Breast epithelium (tissue), 4 donors: Measurements from ENCODE around the gene ATP9A. TPM values are rescaled to one million over a fixed set of nuclear protein-coding genes. Genes with fewer than 3 reads are reported as not detected.

ENCODE experiments used
- DNase-seq, 2 donors: peaks; one replicate each; pipeline ENCODE4 v3.0.0-alpha.2; 2019; ENCODE audit warnings: low spot score in 2 of 2
- H3K27ac ChIP-seq, 2 donors: fragments of 200-600 bp; sonication (generic) in 1 of 2; one replicate each; pipeline ENCODE4 v1.5.1; 2016 to 2019; ENCODE audit warnings: mild to moderate bottlenecking in 1 of 2
- H3K27me3 ChIP-seq, 2 donors: fragments of 200-600 bp; sonication (generic) in 1 of 2; one replicate each; pipeline versions ENCODE4 v1.5.1 to v1.6.0; 2017 to 2019; ENCODE audit warnings: control low read depth in 1 of 2, mild to moderate bottlenecking in 1 of 2
- H3K36me3 ChIP-seq: fragments of 200-600 bp; one replicate; pipeline ENCODE4 v1.5.1; 2019
- H3K4me1 ChIP-seq, 2 donors: fragments of 200-600 bp; sonication (generic); one replicate each; pipeline ENCODE4 v1.5.1; 2016 to 2019; ENCODE audit warnings: control low read depth in 1 of 2
- H3K4me3 ChIP-seq, 3 donors: fragments of 200-600 bp; sonication (generic); 1 replicate in 2 of 3; 2 replicates in 1 of 3; pipeline ENCODE4 v1.5.1; 2016 to 2019; ENCODE audit warnings: mild to moderate bottlenecking in 3 of 3, moderate library complexity in 2 of 3
- H3K9me3 ChIP-seq, 2 donors: fragments of 200-600 bp; sonication (generic) in 1 of 2; one replicate each; pipeline ENCODE4 v1.5.1; 2016 to 2019; ENCODE audit warnings: control low read depth in 1 of 2
- POLR2A ChIP-seq: fragments of 450-650 bp; IDR thresholded peaks from one replicate; pipeline ENCODE4 v1.6.1; 2016; ENCODE audit warnings: antibody characterized with exemption, mild to moderate bottlenecking, moderate library complexity
- POLR2AphosphoS5 ChIP-seq, 3 donors: sonication (generic); formaldehyde crosslinking; IDR thresholded peaks; one replicate each; pipeline ENCODE4 v1.6.1; 2017; ENCODE audit warnings: antibody characterized with exemption in 3 of 3
- intact Hi-C: fragments of 100-400 bp; cut with DNase I; formaldehyde crosslinking; loops from one replicate; pipeline ENCODE4 v1.15.1; 2023; ENCODE audit warnings: low total_unique reads
- total RNA-seq, 3 donors: library from RNA; depleted of rRNA; stranded (reverse); fragments of >200 nt; gene quantifications; one replicate each; pipeline ENCODE4 v1.1.0, GENCODE V29; 2016
- TF ChIP-seq, protein P1 (sequence below), 3 donors: fragments of 450-650 bp; IDR thresholded peaks; one replicate each; pipeline ENCODE4 v1.5.1; 2016 to 2017; ENCODE audit warnings: antibody characterized with exemption in 3 of 3, mild to moderate bottlenecking in 3 of 3, moderate library complexity in 3 of 3

ATP9A gene
- total RNA-seq, 3 donors from 2014 or later, result 41.6 to 98.4 (median 50.8) TPM

GRCh38 chr20:51553897-51554486 is 214.2 kb downstream of the ATP9A start:
- H3K27ac ChIP-seq, result no peak overlapping the region
- H3K4me3 ChIP-seq, result no peak overlapping the region
- intact Hi-C loops, result no loop called here
- no peaks in the 10 kb centered on the region for H3K36me3 ChIP-seq
- no peaks in the 10 kb centered on the region for H3K27me3 ChIP-seq
- TF ChIP-seq POLR2A, result no peak
- no peak for TF ChIP-seq POLR2AphosphoS5 (IDR thresholded peaks at IDR 0.05)
- TF ChIP-seq, protein P1, sequence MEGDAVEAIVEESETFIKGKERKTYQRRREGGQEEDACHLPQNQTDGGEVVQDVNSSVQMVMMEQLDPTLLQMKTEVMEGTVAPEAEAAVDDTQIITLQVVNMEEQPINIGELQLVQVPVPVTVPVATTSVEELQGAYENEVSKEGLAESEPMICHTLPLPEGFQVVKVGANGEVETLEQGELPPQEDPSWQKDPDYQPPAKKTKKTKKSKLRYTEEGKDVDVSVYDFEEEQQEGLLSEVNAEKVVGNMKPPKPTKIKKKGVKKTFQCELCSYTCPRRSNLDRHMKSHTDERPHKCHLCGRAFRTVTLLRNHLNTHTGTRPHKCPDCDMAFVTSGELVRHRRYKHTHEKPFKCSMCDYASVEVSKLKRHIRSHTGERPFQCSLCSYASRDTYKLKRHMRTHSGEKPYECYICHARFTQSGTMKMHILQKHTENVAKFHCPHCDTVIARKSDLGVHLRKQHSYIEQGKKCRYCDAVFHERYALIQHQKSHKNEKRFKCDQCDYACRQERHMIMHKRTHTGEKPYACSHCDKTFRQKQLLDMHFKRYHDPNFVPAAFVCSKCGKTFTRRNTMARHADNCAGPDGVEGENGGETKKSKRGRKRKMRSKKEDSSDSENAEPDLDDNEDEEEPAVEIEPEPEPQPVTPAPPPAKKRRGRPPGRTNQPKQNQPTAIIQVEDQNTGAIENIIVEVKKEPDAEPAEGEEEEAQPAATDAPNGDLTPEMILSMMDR (IDR thresholded peaks at IDR 0.05), result no peak
- H3K9me3 ChIP-seq, result no peaks in the 10 kb centered on the region
- no peaks in the 10 kb centered on the region for H3K4me1 ChIP-seq
- DNase-seq, result no peak

DNA sequence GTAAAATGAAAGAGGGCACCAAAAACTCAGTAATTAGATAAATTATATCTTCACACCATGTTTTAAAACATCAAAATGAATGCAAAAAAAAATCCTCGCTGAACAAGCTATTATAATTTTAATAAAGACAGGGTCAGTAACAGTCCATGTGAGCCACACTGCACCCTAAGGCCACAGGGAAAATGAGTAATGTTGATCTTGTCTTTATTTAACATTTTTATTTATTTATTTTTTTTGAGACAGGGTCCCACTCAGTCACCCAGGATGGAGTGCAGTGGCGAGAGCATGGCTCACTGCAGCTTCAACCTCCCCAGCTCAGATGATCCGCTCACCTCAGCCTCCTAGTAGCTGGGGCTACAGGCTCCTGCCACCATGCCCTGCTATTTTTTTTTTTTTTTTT is 217.0 kb downstream of the ATP9A start:
- H3K36me3 ChIP-seq, result no peaks in the 10 kb centered on the region
- no peaks in the 10 kb centered on the region for H3K9me3 ChIP-seq
- no peaks in the 10 kb centered on the region for H3K27me3 ChIP-seq
- H3K4me1 ChIP-seq, result no peaks in the 10 kb centered on the region
- no peak for DNase-seq
- H3K4me3 ChIP-seq, result no peak overlapping the region
- intact Hi-C loops, result no loop called here
- no peak for TF ChIP-seq POLR2A
- TF ChIP-seq POLR2AphosphoS5 (IDR thresholded peaks at IDR 0.05), result no peak
- TF ChIP-seq, protein P1 (IDR thresholded peaks at IDR 0.05), result no peak
- no peak overlapping the region for H3K27ac ChIP-seq

GRCh38 chr20:51549474-51549873 is 218.7 kb downstream of the ATP9A start:
- no peak for DNase-seq
- Histone ChIP-seq H3K27ac (no peak overlapping the region), H3K4me3 (no peak overlapping the region), H3K4me1 (no peaks in the 10 kb centered on the region), H3K27me3 (no peaks in the 10 kb centered on the region), H3K36me3 (no peaks in the 10 kb centered on the region), H3K9me3 (no peaks in the 10 kb centered on the region)
- intact Hi-C loops, result no loop called here
- TF ChIP-seq POLR2AphosphoS5 (IDR thresholded peaks at IDR 0.05) (no peak), POLR2A (no peak)
- TF ChIP-seq, protein P1 (IDR thresholded peaks at IDR 0.05), result no peak

DNA sequence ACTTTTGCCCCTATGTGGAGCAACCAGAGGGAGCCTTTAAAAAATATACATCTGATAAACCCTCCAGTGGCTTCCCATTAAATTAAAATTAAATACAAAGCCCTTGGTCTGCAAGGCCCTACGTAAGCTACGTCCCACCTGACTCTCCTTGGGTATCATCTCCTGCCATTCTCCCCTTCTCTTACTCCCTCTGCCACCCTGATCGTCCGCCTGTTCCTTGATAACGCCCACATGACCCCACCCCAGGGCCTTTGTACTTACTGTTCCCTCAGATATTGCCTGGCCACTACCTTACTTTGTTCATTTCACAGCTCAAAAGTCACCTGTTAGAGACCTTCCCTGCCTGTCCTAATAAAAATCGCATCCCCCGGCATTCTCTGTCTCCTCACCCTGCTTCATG is 220.2 kb downstream of the ATP9A start:
- H3K4me3 ChIP-seq, result no peak overlapping the region
- no peaks in the 10 kb centered on the region for H3K4me1 ChIP-seq
- TF ChIP-seq, protein P1 (IDR thresholded peaks at IDR 0.05), result no peak
- TF ChIP-seq POLR2A (no peak), POLR2AphosphoS5 (IDR thresholded peaks at IDR 0.05) (no peak)
- no peaks in the 10 kb centered on the region for H3K9me3 ChIP-seq
- no peak for DNase-seq
- no peaks in the 10 kb centered on the region for H3K36me3 ChIP-seq
- H3K27ac ChIP-seq, result no peak overlapping the region
- no peaks in the 10 kb centered on the region for H3K27me3 ChIP-seq
- intact Hi-C loops, result no loop called here

Other genes starting within 250 kb of the ATP9A start
- 10 to 100 TPM in 2 of 3 donors, 1 to 10 TPM in 1; 5.9 to 11.9 (median 10.2) TPM for gene NFATC2, start 225.7 kb downstream of the ATP9A start, total RNA-seq
- under 1 TPM; 0.29 to 0.33 (median 0.32) TPM for gene SALL4, start 34.1 kb upstream of the ATP9A start, total RNA-seq